Gastroesophageal sphincter (tissue), 3 donors: ENCODE data around the gene DCTN3.

Source experiments
- CTCF ChIP-seq, 4 experiments: fragments of 200-600 bp in 2 of 4; fragments of 450-650 bp in 2 of 4; sonication (generic) in 1 of 4; IDR thresholded peaks; one replicate each; pipeline ENCODE4 v1.5.1; 2017 to 2019; ENCODE audit warnings: antibody characterized with exemption in 4 of 4, mild to moderate bottlenecking in 2 of 4, moderate library complexity in 2 of 4
- POLR2AphosphoS5 ChIP-seq: sonication (generic); formaldehyde crosslinking; IDR thresholded peaks from one replicate; pipeline ENCODE4 v1.6.1; 2017; ENCODE audit warnings: antibody characterized with exemption

GRCh38 chr9:34623374-34624235, 3.3 kb upstream of the DCTN3 start:
- TF ChIP-seq POLR2AphosphoS5 (no peak), CTCF (IDR thresholded peaks at IDR 0.05) (no peak)
